ENCODE data around the gene LBP.

GRCh38 chr20:38298768-38299288 is 47.5 kb upstream of the LBP start:
- TF ChIP-seq ZNF768 (tag by site-specific recombination; IDR thresholded peaks at IDR 0.05) (no peak), ZNF501 (tag by site-specific recombination; IDR thresholded peaks at IDR 0.05) (no peak), ZBTB49 (tag by site-specific recombination; IDR thresholded peaks at IDR 0.05; ENCODE audit: low read depth) (no peak), ZBTB17 (tag by site-specific recombination; IDR thresholded peaks at IDR 0.05) (no peak)
- TF ChIP-seq, protein P1, sequence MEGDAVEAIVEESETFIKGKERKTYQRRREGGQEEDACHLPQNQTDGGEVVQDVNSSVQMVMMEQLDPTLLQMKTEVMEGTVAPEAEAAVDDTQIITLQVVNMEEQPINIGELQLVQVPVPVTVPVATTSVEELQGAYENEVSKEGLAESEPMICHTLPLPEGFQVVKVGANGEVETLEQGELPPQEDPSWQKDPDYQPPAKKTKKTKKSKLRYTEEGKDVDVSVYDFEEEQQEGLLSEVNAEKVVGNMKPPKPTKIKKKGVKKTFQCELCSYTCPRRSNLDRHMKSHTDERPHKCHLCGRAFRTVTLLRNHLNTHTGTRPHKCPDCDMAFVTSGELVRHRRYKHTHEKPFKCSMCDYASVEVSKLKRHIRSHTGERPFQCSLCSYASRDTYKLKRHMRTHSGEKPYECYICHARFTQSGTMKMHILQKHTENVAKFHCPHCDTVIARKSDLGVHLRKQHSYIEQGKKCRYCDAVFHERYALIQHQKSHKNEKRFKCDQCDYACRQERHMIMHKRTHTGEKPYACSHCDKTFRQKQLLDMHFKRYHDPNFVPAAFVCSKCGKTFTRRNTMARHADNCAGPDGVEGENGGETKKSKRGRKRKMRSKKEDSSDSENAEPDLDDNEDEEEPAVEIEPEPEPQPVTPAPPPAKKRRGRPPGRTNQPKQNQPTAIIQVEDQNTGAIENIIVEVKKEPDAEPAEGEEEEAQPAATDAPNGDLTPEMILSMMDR (tag by site-specific recombination; IDR thresholded peaks at IDR 0.05), result no peak
